Stimulated activated CD4-positive, alpha-beta T cell treated with anti-CD3 and anti-CD28 coated beads, Interleukin-12 subunit alpha, Interleukin-12 subunit beta, amount 100 ng/mL, for 24 hours (primary cell): ENCODE measurements around the gene CIZ1.
"Not testable (repeated sequence)": the region's sequence is repeated elsewhere in the genome, so short reads cannot be mapped to it uniquely, and the experiment has no call there.

Source experiments
- DNase-seq, 2 experiments: peaks; one replicate each; pipeline ENCODE4 v3.0.0-alpha.2; 2020; ENCODE audit warnings: low read depth in 2 of 2

The CIZ1 gene

GRCh38 chr9:128190013-128190412 is 1.4 kb downstream of the CIZ1 start:
- DNase-seq, result no peak

GRCh38 chr9:128188209-128188608 is 3.2 kb downstream of the CIZ1 start:
- DNase-seq, result no peak

GRCh38 chr9:128187361-128187760 is 4.0 kb downstream of the CIZ1 start:
- no peak for DNase-seq

GRCh38 chr9:128185979-128186965 is 5.1 kb downstream of the CIZ1 start:
- DNase-seq, result no peak

GRCh38 chr9:128182893-128183588 is 8.3 kb downstream of the CIZ1 start:
- no peak for DNase-seq

- not testable (repeated sequence) for DNase-seq
Measured at GRCh38 chr9:128181480-128181879, 9.9 kb downstream of the CIZ1 start.

GRCh38 chr9:128180447-128180846 is 10.9 kb downstream of the CIZ1 start:
- no peak for DNase-seq

GRCh38 chr9:128180001-128180400 is 11.4 kb downstream of the CIZ1 start:
- DNase-seq, result no peak

- DNase-seq, result no peak
Measured at GRCh38 chr9:128178806-128179431, 12.5 kb downstream of the CIZ1 start.

GRCh38 chr9:128175726-128176125 is 15.6 kb downstream of the CIZ1 start:
- DNase-seq, result no peak

GRCh38 chr9:128175102-128175563 is 16.2 kb downstream of the CIZ1 start:
- DNase-seq, result no peak

- DNase-seq, result no peak
Measured at GRCh38 chr9:128174062-128174461, 17.3 kb downstream of the CIZ1 start.

- DNase-seq, result no peak
Measured at GRCh38 chr9:128169925-128170324, 21.4 kb downstream of the CIZ1 start.

- no peak for DNase-seq
Measured at GRCh38 chr9:128169492-128169891, 21.9 kb downstream of the CIZ1 start.

- DNase-seq, result no peak
Measured at GRCh38 chr9:128168731-128169308, 22.6 kb downstream of the CIZ1 start.

GRCh38 chr9:128167209-128167608 is 24.2 kb downstream of the CIZ1 start:
- no peak for DNase-seq

GRCh38 chr9:128166169-128166568 is 25.2 kb downstream of the CIZ1 start:
- DNase-seq, result no peak

GRCh38 chr9:128164307-128164885 is 27.0 kb downstream of the CIZ1 start:
- DNase-seq, result no peak

GRCh38 chr9:128163523-128164306 is 27.7 kb downstream of the CIZ1 start:
- no peak for DNase-seq

GRCh38 chr9:128163027-128163515 is 28.3 kb downstream of the CIZ1 start:
- no peak for DNase-seq
